ENCODE results near the gene KHDC4. TPM values are rescaled to one million over a fixed set of nuclear protein-coding genes. Genes with fewer than 3 reads are reported as not detected.

Gene KHDC4
- total and polyA plus RNA-seq, 2 of the 13 experiments (the other 11 are each of a cell fraction or from before 2014, with no cell fraction given): 33.5 to 92.0 TPM

GRCh38 chr1:155940482-155940992, 6.3 kb upstream of the KHDC4 start (continued):
- no peak for TF ChIP-seq ZNF318 (CRISPR knock-in tag; IDR thresholded peaks at IDR 0.05)
- no peak for TF ChIP-seq ZNF572 (CRISPR knock-in tag; IDR thresholded peaks at IDR 0.05)
- TF ChIP-seq ZNF816 (CRISPR knock-in tag; IDR thresholded peaks at IDR 0.05; ENCODE audit: borderline replicate concordance): peak; percentile 34; the same call in 1 of the 2 replicates
- peak; percentile 16; the same call in 1 of the 2 replicates for TF ChIP-seq HDAC1 (CRISPR knock-in tag; IDR thresholded peaks at IDR 0.05)
- TF ChIP-seq HNRNPUL1 (IDR thresholded peaks at IDR 0.05; ENCODE audit: low read depth, low read length): no peak
- peak; percentile 92 for TF ChIP-seq ZSCAN29 (CRISPR knock-in tag; conservative IDR thresholded peaks at IDR 0.05)
- peak; percentile 79 for TF ChIP-seq POLR2G (IDR thresholded peaks at IDR 0.05; ENCODE audit: low read depth, low read length)
- no peak for TF ChIP-seq SMC3 (IDR thresholded peaks at IDR 0.05; ENCODE audit: low read length)
- TF ChIP-seq NONO (IDR thresholded peaks at IDR 0.05): no peak
- no peak; the same call in 1 of the 2 replicates for TF ChIP-seq NONO (CRISPR knock-in tag; conservative IDR thresholded peaks at IDR 0.05)
- TF ChIP-seq ATF4 (CRISPR knock-in tag; IDR thresholded peaks at IDR 0.05): no peak
- no peak for TF ChIP-seq ZNF326 (CRISPR knock-in tag; IDR thresholded peaks at IDR 0.05; ENCODE audit: borderline replicate concordance)
- no peak for TF ChIP-seq ZBTB20 (CRISPR knock-in tag; IDR thresholded peaks at IDR 0.05; ENCODE audit: borderline replicate concordance, low read depth)
- TF ChIP-seq ZSCAN25 (CRISPR knock-in tag; IDR thresholded peaks at IDR 0.05): no peak
- no peak for TF ChIP-seq ZNF646 (CRISPR knock-in tag; IDR thresholded peaks at IDR 0.05)
